Fibroblast of lung (primary cell): Measurements from ENCODE around the gene AGRP.

Experiments used
- CTCF ChIP-seq, 2 donors: IDR thresholded peaks in 1 of 2; conservative IDR thresholded peaks in 1 of 2; 1 replicate in 1 of 2; 2 replicates in 1 of 2; pipeline ENCODE4 v1.5.1; 2011 to 2012; ENCODE audit warnings: low read length in 2 of 2, control low read depth in 1 of 2, inconsistent platforms in 1 of 2, low read depth in 1 of 2, mild to moderate bottlenecking in 1 of 2
- EZH2 ChIP-seq: IDR thresholded peaks from 2 replicates; pipeline ENCODE4 v1.5.1; 2012; ENCODE audit warnings: low read length, control low read depth, mild to moderate bottlenecking; ENCODE audit errors: missing control alignments

- TF ChIP-seq CTCF (conservative IDR thresholded peaks at IDR 0.05 in 1 of 2, IDR thresholded peaks at IDR 0.05 in 1 of 2; ENCODE audit: low read depth in 1 of 2, low read length in 2 of 2): no peak
- no peak for TF ChIP-seq EZH2
Measured at GRCh38 chr16:67477960-67478554, 5.3 kb downstream of the AGRP start.
